GM23338 (cell line): ENCODE results near the gene CCN5. TPM values are rescaled to one million over a fixed set of nuclear protein-coding genes. Genes with fewer than 3 reads are reported as not detected.

Experiments
- ATAC-seq: fragments of 200-7000 bp; cut with Tn5 transposase; 3 replicates; pipeline ENCODE4 v1.9.1; 2020
- DNase-seq: peaks from one replicate; pipeline ENCODE4 v3.0.0-alpha.2; 2015; ENCODE audit warnings: low spot score
- H2AFZ ChIP-seq: fragments of 200-600 bp; sonication (generic); 2 replicates; pipeline ENCODE4 v1.8.0; 2016; ENCODE audit warnings: antibody characterized with exemption, mild to moderate bottlenecking, moderate library complexity
- H3F3A ChIP-seq: fragments of 200-600 bp; sonication (generic); replicated peaks from 2 replicates; pipeline ENCODE4 v1.8.0; 2017; ENCODE audit warnings: antibody characterized with exemption, mixed run types, low read depth
- H3K27ac ChIP-seq: fragments of 200-600 bp; sonication (generic); 2 replicates; pipeline ENCODE4 v1.6.1; 2016; ENCODE audit warnings: low read depth
- H3K27me3 ChIP-seq: fragments of 200-600 bp; sonication (generic); 2 replicates; pipeline ENCODE4 v1.8.0; 2016; ENCODE audit warnings: mild to moderate bottlenecking, mixed run types, moderate library complexity; ENCODE audit not compliant: insufficient read depth
- H3K36me3 ChIP-seq: fragments of 200-600 bp; sonication (generic); 2 replicates; pipeline ENCODE4 v1.8.0; 2016; ENCODE audit warnings: mild to moderate bottlenecking; ENCODE audit not compliant: insufficient read depth
- H3K4me1 ChIP-seq: fragments of 200-600 bp; sonication (generic); 2 replicates; pipeline ENCODE4 v1.8.0; 2016; ENCODE audit warnings: mild to moderate bottlenecking, moderate library complexity; ENCODE audit not compliant: insufficient read depth
- H3K4me2 ChIP-seq: fragments of 200-600 bp; sonication (generic); 2 replicates; pipeline ENCODE4 v1.7.1; 2017; ENCODE audit warnings: mixed run types
- H3K4me3 ChIP-seq: fragments of 200-600 bp; sonication (generic); 2 replicates; pipeline ENCODE4 v1.6.1; 2016; ENCODE audit warnings: mixed run types
- H3K79me2 ChIP-seq: fragments of 200-600 bp; sonication (generic); replicated peaks from 2 replicates; pipeline ENCODE4 v1.8.0; 2017; ENCODE audit warnings: mild to moderate bottlenecking; ENCODE audit not compliant: insufficient read depth
- H3K9me2 ChIP-seq: fragments of 200-600 bp; sonication (generic); 2 replicates; pipeline ENCODE4 v1.8.0; 2017; ENCODE audit not compliant: insufficient read depth
- H4K20me1 ChIP-seq: fragments of 200-600 bp; sonication (generic); replicated peaks from 2 replicates; pipeline ENCODE4 v1.8.0; 2017; ENCODE audit warnings: mild to moderate bottlenecking; ENCODE audit not compliant: insufficient read depth
- H3K27ac Mint-ChIP-seq: 2 replicates; pipeline ENCODE4 v1.8.0; 2020; ENCODE audit warnings: inconsistent platforms, mild to moderate bottlenecking, moderate library complexity, mixed read lengths
- H3K27me3 Mint-ChIP-seq: 3 replicates; pipeline ENCODE4 v1.8.0; 2022; ENCODE audit warnings: low read depth, mild to moderate bottlenecking, moderate library complexity, mixed read lengths, inconsistent platforms; ENCODE audit not compliant: insufficient read depth, poor library complexity
- H3K36me3 Mint-ChIP-seq: 3 replicates; pipeline ENCODE4 v1.8.0; 2021; ENCODE audit warnings: low read depth, mild to moderate bottlenecking, inconsistent platforms, moderate library complexity, mixed read lengths
- H3K4me1 Mint-ChIP-seq: 3 replicates; pipeline ENCODE4 v1.8.0; 2020; ENCODE audit warnings: mild to moderate bottlenecking, inconsistent platforms, mixed read lengths
- H3K4me3 Mint-ChIP-seq: 3 replicates; pipeline ENCODE4 v1.8.0; 2021; ENCODE audit warnings: moderate library complexity, mild to moderate bottlenecking, inconsistent platforms, mixed read lengths
- H3K9me3 Mint-ChIP-seq: 3 replicates; pipeline ENCODE4 v1.8.0; 2020; ENCODE audit warnings: moderate library complexity, mild to moderate bottlenecking, inconsistent platforms, mixed read lengths
- EZH2 ChIP-seq: fragments of 200-600 bp; sonication (generic); IDR thresholded peaks from one replicate; pipeline ENCODE4 v1.8.0; 2017; ENCODE audit warnings: antibody characterized with exemption, mild to moderate bottlenecking, low read depth; ENCODE audit not compliant: unreplicated experiment
- EZH2phosphoT487 ChIP-seq: fragments of 200-600 bp; sonication (generic); IDR thresholded peaks from one replicate; pipeline ENCODE4 v1.8.1; 2018; ENCODE audit warnings: antibody characterized with exemption; ENCODE audit not compliant: unreplicated experiment
- JUNB ChIP-seq: IDR thresholded peaks from one replicate; pipeline ENCODE4 v1.6.1; 2016; ENCODE audit warnings: antibody characterized with exemption; ENCODE audit not compliant: unreplicated experiment
- NANOG ChIP-seq: IDR thresholded peaks from 2 replicates; pipeline ENCODE4 v1.6.1; 2016; ENCODE audit warnings: antibody characterized with exemption, borderline replicate concordance
- POLR2AphosphoS5 ChIP-seq: IDR thresholded peaks from 2 replicates; pipeline ENCODE4 v1.6.1; 2016; ENCODE audit warnings: antibody characterized with exemption, low read depth
- STAT1 ChIP-seq: IDR thresholded peaks from one replicate; pipeline ENCODE4 v1.6.1; 2016; ENCODE audit warnings: antibody characterized with exemption; ENCODE audit not compliant: unreplicated experiment
- ZNF114 ChIP-seq: fragments of 250-450 bp; sonication (Bioruptor Pico); IDR thresholded peaks from 2 replicates; pipeline ENCODE4 v1.5.0; 2020; ENCODE audit warnings: mild to moderate bottlenecking, moderate library complexity
- ZNF331 ChIP-seq: fragments of 250-450 bp; sonication (Bioruptor Pico); IDR thresholded peaks from 2 replicates; pipeline ENCODE4 v1.5.0; 2020; ENCODE audit warnings: low read depth, mild to moderate bottlenecking, moderate library complexity
- polyA plus RNA-seq: library from polyadenylated mRNA; unstranded; fragments of >200 nt; fragmentation: Nextera tagmentation; extraction: Ambion mirVana; gene quantifications from 2 replicates; pipeline ENCODE4 v1.2.1, GENCODE V29; 2016
- total RNA-seq: library from RNA; depleted of rRNA; stranded (reverse); fragments of >200 nt; shearing (Covaris generic); gene quantifications from 2 replicates; pipeline ENCODE4 v1.2.3, GENCODE V29; 2014
- TF ChIP-seq, protein P1 (sequence below), 2 experiments: fragments of 200-600 bp in 1 of 2; sonication (generic) in 1 of 2; conservative IDR thresholded peaks; 2 replicates each; pipeline versions ENCODE4 v1.5.1 to v1.6.1; 2016 to 2017; ENCODE audit warnings: antibody characterized with exemption in 2 of 2, low read depth in 2 of 2, mild to moderate bottlenecking in 2 of 2, moderate library complexity in 1 of 2
- TF ChIP-seq, protein P2 (sequence below): IDR thresholded peaks from one replicate; pipeline ENCODE4 v1.6.1; 2018; ENCODE audit warnings: antibody characterized with exemption; ENCODE audit not compliant: unreplicated experiment
- TF ChIP-seq, protein P3 (sequence below): IDR thresholded peaks from 2 replicates; pipeline ENCODE4 v1.6.1; 2016; ENCODE audit warnings: antibody characterized with exemption

The CCN5 gene
- total and polyA plus RNA-seq, 2 experiments from 2014 or later = not detected

DNA sequence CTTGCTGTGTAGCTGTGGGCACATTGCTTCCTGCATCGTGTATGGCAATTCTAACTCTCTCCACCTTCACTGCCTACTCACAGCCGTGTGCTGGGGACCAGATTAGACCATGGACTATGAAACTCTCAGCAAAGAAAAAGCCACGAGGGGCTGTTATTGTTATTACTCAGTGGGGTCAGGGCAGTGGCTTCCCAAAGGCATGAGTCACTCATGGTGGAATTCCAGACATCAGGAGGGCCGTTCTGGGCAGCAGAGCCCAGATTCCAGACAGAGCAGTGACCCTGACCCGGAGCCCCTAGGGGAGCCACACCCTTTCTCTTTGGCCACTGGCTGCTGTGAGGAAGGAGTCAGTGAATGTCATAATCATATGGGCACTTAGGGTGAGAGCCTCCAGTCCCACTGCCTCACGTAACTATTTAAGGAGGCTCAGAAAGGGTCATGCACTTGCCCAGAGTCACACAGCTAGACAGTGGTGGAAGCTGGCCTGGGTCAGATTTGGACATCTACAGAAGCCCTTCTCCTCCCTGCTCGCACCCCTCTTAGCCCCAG lies 22.2 kb upstream of the CCN5 start (continued):
- TF ChIP-seq, protein P1, sequence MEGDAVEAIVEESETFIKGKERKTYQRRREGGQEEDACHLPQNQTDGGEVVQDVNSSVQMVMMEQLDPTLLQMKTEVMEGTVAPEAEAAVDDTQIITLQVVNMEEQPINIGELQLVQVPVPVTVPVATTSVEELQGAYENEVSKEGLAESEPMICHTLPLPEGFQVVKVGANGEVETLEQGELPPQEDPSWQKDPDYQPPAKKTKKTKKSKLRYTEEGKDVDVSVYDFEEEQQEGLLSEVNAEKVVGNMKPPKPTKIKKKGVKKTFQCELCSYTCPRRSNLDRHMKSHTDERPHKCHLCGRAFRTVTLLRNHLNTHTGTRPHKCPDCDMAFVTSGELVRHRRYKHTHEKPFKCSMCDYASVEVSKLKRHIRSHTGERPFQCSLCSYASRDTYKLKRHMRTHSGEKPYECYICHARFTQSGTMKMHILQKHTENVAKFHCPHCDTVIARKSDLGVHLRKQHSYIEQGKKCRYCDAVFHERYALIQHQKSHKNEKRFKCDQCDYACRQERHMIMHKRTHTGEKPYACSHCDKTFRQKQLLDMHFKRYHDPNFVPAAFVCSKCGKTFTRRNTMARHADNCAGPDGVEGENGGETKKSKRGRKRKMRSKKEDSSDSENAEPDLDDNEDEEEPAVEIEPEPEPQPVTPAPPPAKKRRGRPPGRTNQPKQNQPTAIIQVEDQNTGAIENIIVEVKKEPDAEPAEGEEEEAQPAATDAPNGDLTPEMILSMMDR (conservative IDR thresholded peaks at IDR 0.05; ENCODE audit: low read depth in 2 of 2) = no peak
- no peak for TF ChIP-seq JUNB

DNA sequence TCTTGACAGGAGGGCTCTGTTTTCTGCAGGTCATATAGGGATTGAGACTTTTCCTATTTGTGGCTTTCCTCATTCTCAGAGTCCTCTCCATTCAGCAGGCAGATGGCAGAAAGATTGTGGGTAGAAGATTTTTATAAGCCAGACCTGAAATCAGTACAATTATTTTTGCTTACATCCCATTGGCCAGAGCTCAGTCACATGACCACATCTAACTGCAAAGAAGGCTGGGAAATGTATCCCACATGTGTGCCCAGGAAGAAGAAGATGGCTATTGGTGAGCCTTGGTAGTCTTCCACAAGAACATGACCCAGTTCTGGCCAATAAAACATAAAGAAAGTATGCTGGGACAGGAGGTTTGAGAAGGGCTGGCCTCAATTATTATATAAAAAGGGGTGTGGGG lies 21.5 kb upstream of the CCN5 start:
- TF ChIP-seq ZNF114 (no peak), POLR2AphosphoS5 (no peak), NANOG (no peak)
- H3K4me3 ChIP-seq = no peak overlapping the region
- no peaks in the 10 kb centered on the region for H3K36me3 ChIP-seq
- no peaks in the 10 kb centered on the region for H3F3A ChIP-seq
- no peak overlapping the region for H3K27ac ChIP-seq
- Mint-ChIP-seq H3K4me3 (no peak overlapping the region), H3K9me3 (peaks cover 3% of the 10 kb centered on the region; the same call in 1 of the 3 replicates), H3K36me3 (no peaks in the 10 kb centered on the region), H3K27me3 (peaks cover 8% of the 10 kb centered on the region), H3K4me1 (peaks cover 2% of the 10 kb centered on the region; the same call in 2 of the 3 replicates), H3K27ac (no peak overlapping the region)
- DNase-seq (no peak), ATAC-seq (no peak)
- no peaks in the 10 kb centered on the region for H3K9me2 ChIP-seq
- H3K4me1 ChIP-seq = peaks cover 5% of the 10 kb centered on the region; the same call in 1 of the 2 replicates
- no peaks in the 10 kb centered on the region for H4K20me1 ChIP-seq
- H3K27me3 ChIP-seq = no peaks in the 10 kb centered on the region
- no peak overlapping the region for H2AFZ ChIP-seq
- no peak overlapping the region for H3K4me2 ChIP-seq
- H3K79me2 ChIP-seq = no peaks in the 10 kb centered on the region

DNA sequence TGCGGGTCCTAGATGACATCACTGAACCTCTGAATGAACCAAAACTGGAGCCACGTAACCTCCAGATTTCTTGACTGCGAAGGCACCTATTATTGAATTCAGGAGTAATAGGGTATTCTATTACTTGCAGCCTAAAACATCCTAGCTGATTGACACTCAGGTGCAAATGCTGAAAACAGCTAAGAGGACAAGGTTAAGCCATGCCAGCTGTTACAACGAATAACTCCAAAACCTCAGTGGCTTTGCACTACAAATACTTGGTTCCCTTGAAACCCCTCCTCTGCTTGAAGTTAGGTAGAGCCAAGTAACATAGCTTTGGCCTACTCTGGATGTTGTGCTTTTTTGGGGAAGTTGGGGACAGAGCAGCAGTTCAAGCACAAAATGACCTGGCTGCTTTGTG lies 21.0 kb upstream of the CCN5 start:
- peaks cover 3% of the 10 kb centered on the region; the same call in 1 of the 3 replicates for H3K9me3 Mint-ChIP-seq
- Histone ChIP-seq H4K20me1 (no peaks in the 10 kb centered on the region), H3K27me3 (no peaks in the 10 kb centered on the region), H3K4me1 (peaks cover 5% of the 10 kb centered on the region; the same call in 1 of the 2 replicates), H3K4me3 (no peak overlapping the region), H2AFZ (no peak overlapping the region), H3K9me2 (no peaks in the 10 kb centered on the region), H3K79me2 (no peaks in the 10 kb centered on the region), H3F3A (no peaks in the 10 kb centered on the region), H3K36me3 (no peaks in the 10 kb centered on the region), H3K4me2 (no peak overlapping the region), H3K27ac (no peak overlapping the region)
- peaks cover 5% of the 10 kb centered on the region for H3K27me3 Mint-ChIP-seq
- no peaks in the 10 kb centered on the region for H3K36me3 Mint-ChIP-seq
- H3K4me1 Mint-ChIP-seq = peaks cover 2% of the 10 kb centered on the region; the same call in 2 of the 3 replicates
- no peak overlapping the region for H3K4me3 Mint-ChIP-seq
- DNase-seq (no peak), ATAC-seq (no peak)
- no peak overlapping the region for H3K27ac Mint-ChIP-seq
- TF ChIP-seq JUNB = no peak
- TF ChIP-seq, protein P2, sequence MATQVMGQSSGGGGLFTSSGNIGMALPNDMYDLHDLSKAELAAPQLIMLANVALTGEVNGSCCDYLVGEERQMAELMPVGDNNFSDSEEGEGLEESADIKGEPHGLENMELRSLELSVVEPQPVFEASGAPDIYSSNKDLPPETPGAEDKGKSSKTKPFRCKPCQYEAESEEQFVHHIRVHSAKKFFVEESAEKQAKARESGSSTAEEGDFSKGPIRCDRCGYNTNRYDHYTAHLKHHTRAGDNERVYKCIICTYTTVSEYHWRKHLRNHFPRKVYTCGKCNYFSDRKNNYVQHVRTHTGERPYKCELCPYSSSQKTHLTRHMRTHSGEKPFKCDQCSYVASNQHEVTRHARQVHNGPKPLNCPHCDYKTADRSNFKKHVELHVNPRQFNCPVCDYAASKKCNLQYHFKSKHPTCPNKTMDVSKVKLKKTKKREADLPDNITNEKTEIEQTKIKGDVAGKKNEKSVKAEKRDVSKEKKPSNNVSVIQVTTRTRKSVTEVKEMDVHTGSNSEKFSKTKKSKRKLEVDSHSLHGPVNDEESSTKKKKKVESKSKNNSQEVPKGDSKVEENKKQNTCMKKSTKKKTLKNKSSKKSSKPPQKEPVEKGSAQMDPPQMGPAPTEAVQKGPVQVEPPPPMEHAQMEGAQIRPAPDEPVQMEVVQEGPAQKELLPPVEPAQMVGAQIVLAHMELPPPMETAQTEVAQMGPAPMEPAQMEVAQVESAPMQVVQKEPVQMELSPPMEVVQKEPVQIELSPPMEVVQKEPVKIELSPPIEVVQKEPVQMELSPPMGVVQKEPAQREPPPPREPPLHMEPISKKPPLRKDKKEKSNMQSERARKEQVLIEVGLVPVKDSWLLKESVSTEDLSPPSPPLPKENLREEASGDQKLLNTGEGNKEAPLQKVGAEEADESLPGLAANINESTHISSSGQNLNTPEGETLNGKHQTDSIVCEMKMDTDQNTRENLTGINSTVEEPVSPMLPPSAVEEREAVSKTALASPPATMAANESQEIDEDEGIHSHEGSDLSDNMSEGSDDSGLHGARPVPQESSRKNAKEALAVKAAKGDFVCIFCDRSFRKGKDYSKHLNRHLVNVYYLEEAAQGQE = no peak
- no peak for TF ChIP-seq ZNF331 (CRISPR knock-in tag)
- TF ChIP-seq ZNF114 = no peak
- TF ChIP-seq EZH2phosphoT487 = no peak
- TF ChIP-seq POLR2AphosphoS5 = no peak
- TF ChIP-seq EZH2 = no peak
- TF ChIP-seq STAT1 = no peak
- TF ChIP-seq, protein P3, sequence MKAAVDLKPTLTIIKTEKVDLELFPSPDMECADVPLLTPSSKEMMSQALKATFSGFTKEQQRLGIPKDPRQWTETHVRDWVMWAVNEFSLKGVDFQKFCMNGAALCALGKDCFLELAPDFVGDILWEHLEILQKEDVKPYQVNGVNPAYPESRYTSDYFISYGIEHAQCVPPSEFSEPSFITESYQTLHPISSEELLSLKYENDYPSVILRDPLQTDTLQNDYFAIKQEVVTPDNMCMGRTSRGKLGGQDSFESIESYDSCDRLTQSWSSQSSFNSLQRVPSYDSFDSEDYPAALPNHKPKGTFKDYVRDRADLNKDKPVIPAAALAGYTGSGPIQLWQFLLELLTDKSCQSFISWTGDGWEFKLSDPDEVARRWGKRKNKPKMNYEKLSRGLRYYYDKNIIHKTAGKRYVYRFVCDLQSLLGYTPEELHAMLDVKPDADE = no peak
